Coronary artery (tissue), 2 donors: ENCODE results near the gene AGXT.

ENCODE experiments used
- DNase-seq: peaks from one replicate; pipeline ENCODE4 v3.0.0-alpha.2; 2017; ENCODE audit warnings: low spot score
- H3K27ac ChIP-seq, 2 donors: fragments of 200-600 bp; sonication (generic); one replicate each; pipeline ENCODE4 v1.5.1; 2016 to 2019
- H3K4me3 ChIP-seq: fragments of 200-600 bp; sonication (generic); 2 replicates; pipeline ENCODE4 v1.5.1; 2016; ENCODE audit warnings: mild to moderate bottlenecking, moderate library complexity
- CTCF ChIP-seq: fragments of 200-600 bp; sonication (generic); IDR thresholded peaks from one replicate; pipeline ENCODE4 v1.5.1; 2019; ENCODE audit warnings: antibody characterized with exemption

The AGXT gene

GRCh38 chr2:240915526-240916341 lies 47.1 kb downstream of the AGXT start:
- H3K27ac ChIP-seq: peak overlapping the region in 1 of 2 donors; percentile 69
- no peak for DNase-seq
- peak overlapping the region; percentile 25 for H3K4me3 ChIP-seq
- no peak for TF ChIP-seq CTCF

GRCh38 chr2:240916571-240917008 lies 48.0 kb downstream of the AGXT start:
- Histone ChIP-seq H3K27ac (peak overlapping the region in 1 of 2 donors; percentile 69), H3K4me3 (peak overlapping the region; percentile 25)

GRCh38 chr2:240917009-240917683 lies 48.5 kb downstream of the AGXT start:
- H3K27ac ChIP-seq: peak overlapping the region in 1 of 2 donors; percentile 69
- peak; percentile 76 for DNase-seq
- no peak overlapping the region for H3K4me3 ChIP-seq
- no peak for TF ChIP-seq CTCF

More at GRCh38 chr2:240916571-240917008, 48.0 kb downstream of the AGXT start:
- no peak for TF ChIP-seq CTCF
- DNase-seq: no peak

GRCh38 chr2:240917684-240918257 lies 49.1 kb downstream of the AGXT start:
- peak; percentile 67 for DNase-seq
- Histone ChIP-seq H3K4me3 (no peak overlapping the region), H3K27ac (peak overlapping the region in 1 of 2 donors; percentile 69)
- no peak for TF ChIP-seq CTCF

GRCh38 chr2:240918258-240919091 lies 49.9 kb downstream of the AGXT start:
- Histone ChIP-seq H3K27ac (peak overlapping the region in 1 of 2 donors; percentile 69), H3K4me3 (no peak overlapping the region)
- peak; percentile 70 for DNase-seq
- no peak for TF ChIP-seq CTCF

GRCh38 chr2:240919161-240919781 lies 50.6 kb downstream of the AGXT start:
- peak; percentile 67 for DNase-seq
- Histone ChIP-seq H3K4me3 (no peak overlapping the region), H3K27ac (no peak overlapping the region)
- no peak for TF ChIP-seq CTCF
